HG02588 (cell line): ENCODE data around the gene RBBP8NL.

Experiments
- ATAC-seq: cut with Tn5 transposase; IDR thresholded peaks from one replicate; pipeline ENCODE4 v1.9.1; 2021; ENCODE audit warnings: mild to moderate bottlenecking, moderate library complexity; ENCODE audit not compliant: unreplicated experiment

The RBBP8NL gene

DNA sequence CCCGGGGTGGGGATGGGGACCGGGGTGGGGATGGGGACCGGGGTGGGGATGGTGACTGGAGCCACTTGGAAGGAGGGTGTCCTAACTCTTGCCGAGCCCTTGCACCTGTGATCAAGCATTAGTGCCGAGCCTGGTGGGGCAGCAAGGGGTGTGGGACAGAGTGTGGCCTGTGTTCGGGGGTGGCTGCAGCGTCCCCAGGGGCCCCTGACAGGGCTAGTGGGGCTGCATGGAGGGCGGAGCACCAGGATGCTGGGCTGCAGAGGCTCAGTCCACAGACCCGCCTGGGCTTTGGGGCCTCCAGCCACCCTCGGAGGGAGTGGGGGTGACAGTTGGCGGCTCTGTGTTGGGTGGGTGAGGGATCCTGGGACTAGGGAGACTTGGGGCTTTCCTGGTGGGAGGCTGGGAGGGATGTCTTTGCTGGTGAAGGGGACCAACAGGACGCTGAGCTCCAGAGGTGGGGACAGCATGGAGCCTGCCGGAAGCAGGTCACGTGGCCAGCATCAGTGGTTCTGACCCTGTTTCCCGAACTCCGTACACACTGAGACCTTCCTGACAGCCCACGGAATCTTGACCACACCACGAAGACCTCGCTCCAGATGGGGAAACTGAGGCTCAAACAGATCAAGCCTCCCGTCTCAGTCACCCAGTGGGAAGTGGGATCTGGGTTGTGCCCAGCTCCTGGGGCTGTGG lies 4.6 kb downstream of the RBBP8NL start:
- ATAC-seq, result no peak

DNA sequence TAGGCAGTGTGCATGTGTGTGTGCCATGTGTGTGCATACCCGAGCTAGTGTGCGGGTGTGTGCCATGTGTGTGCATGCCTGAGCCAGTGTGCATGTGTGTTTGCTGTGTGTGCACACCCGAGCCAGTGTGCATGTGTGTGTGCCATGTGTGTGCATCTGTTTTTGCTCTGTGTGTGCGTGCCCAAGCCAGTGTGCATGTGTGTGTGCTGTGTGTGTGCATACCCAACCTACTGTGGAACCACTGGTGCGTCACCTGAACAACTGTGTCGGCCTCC lies 5.7 kb downstream of the RBBP8NL start:
- no peak for ATAC-seq

DNA sequence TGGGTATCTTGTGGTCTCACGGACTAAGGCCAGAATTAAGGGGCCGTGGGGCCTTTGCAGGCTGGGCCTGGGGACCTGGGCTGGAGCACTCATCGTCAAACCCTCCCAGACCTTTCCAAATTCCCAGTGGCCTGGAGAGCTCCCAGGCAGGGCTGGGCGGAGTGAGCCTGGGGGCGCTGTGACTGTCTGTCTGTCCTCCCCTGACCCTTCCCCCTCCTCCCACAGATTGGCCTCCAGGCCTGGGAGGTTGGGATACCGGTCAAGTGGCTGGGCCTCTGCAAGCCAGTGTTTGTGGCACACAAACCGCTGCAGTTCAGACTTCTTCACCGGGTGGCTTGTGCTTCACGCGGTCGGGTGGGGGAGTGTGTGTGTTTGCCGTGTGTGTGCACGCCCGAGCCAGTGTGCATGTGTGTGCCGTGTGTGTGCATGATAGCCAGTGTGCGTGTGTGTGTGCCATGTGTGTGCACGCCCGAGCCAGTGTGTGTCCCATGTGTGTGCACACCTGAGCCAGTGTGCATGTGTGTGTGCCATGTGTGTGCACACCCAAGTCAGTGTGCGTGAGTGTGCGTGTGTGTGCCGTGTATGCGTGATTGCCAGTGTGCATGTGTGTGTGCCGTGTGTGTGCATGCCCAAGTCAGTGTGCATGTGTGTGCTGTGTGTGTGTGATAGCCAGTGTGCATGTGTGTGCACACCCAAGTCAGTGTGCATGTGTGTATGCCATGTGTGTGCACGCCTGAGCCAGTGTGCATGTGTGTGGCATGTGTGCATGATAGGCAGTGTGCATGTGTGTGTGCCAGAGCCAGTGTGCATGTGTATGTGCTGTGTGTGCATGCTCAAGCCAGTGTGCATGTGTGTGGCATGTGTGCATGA lies 6.3 kb downstream of the RBBP8NL start:
- ATAC-seq, result no peak

DNA sequence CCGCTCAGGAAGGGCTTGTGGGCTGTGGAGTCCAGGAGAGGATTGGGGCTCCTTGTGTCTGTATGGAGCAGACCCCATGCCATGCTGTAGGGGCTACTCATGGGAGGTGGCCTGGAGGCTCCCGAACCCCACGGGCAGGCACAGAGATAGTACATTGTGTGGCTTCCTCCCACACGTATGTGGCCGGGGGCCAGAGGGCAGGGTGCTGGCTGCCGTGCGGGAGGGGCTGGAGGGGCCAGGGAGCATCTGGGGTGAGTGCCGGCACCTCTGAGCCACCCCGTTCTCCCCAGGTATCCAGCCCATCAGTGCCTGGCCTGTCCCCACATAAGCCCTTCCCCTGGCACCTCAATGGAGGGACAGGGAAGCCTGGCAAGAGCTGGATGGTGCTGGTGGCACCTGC lies 7.6 kb downstream of the RBBP8NL start:
- ATAC-seq, result no peak

DNA sequence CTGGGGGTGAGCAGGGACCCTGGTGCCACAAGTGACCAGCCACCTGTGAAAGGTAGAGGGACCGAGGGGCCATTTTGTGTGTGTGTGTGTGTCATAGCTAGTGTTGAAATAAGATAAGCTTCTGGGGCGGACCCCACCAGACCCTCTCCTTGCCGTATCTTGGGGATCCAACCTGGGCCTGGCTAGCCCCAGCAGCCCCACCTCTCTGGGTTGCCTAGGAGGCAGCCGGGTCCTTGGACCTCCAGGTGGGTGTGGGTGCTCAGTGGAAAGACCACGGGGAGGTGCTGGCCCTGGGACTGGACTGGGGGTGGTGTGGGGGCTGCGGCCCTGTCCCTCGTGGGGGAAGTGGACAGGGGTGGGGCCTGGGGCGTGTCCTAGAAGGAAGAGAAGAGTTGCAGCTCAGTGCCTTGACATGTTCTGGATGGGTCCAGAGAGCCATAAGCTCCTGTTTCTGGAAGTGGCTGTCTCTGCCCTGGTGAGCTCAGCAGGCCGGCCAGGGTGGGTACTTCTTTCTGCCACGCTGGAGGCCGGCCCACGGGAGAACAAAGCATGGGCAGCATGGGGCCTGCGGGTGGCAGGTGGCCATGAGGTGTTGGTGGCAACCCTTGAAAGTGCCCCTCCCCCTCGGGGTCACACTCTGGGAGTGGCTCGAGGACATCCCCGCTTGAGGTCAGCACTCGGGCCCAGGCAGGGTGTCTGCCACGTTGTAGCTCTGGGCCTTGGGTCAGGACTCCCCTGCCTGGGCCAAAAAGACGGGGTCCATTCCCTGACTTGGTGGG lies 8.4 kb downstream of the RBBP8NL start:
- no peak for ATAC-seq

DNA sequence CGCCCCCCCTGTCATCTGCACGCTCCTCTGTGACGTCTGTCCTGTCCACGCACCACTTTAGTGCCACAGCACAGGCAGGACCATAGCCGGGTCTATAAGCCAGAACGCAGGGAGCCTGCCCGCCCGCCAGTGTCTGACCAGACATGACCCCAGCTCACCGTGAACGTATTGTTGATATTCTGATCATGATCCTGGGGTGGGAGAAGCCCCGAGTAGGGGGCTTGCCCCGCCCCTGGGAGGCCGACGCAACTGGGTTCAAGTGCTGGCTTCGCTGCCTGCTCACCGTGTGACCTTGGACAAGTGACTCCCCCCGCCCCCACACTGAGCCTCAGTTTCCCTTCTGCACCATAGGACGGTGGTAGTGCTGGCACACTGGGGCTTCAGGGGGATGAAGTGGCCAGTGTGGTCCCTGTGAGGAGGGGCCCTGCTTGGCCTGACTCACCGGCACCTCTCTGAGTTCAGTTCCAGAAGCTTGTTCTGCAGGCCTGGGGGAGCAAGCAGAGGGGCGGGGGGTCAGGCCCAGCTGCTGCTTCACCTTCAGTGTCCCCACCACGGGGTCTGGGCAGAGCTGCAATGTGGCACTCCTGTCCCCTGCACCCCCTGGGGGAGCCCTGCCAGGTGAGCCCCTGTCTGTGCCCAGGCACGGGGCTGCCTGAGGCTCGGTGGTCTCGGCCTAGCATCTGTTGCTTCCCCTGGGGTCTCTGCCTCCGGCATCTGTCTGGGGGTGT lies 9.2 kb downstream of the RBBP8NL start:
- ATAC-seq, result no peak

DNA sequence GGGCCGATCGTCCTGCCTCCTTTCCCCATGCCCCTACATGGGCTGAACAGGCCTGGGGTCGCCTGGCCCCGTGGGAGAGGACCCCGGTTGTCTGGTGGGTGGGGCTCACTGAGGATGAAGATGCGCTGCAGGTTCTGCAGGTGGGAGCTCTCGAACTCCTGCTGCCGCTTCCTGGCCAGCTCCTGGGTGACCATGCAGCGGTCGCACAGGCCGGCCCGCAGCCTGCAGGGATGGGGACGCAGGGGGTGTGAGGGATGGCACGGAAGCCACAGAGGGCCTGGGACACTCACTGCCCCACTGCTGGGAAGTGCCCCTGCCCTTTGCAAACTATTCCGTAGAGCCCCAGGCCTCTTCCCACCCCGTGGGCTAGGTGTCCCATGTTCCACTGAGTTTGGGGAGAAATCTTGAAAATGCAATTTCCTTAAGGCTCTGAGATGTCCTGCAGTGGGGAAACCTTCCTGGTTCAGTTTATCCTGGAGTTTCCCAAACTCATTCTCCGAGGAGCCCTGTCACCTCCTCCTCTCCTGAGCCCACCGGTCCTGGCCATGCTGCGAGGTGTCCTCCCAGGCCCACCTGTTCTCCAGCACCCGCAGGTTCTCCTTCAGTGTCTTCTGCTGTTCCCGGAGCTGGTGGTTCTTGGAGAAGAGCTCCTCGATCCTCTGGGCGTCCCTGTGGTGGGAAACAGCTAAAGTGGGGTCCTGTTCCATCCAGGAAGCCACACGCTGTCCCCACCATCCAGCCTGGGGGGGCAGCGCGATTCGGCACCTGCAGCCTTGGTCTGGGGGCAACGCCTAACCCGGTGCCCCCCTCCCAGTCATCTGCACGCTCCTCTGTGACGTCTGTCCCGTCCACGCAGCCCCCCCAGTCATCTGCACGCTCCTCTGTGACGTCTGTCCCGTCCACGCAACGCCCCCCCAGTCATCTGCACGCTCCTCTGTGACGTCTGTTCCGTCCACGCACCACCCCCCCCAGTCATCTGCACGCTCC lies 10.4 kb downstream of the RBBP8NL start:
- ATAC-seq, result no peak

DNA sequence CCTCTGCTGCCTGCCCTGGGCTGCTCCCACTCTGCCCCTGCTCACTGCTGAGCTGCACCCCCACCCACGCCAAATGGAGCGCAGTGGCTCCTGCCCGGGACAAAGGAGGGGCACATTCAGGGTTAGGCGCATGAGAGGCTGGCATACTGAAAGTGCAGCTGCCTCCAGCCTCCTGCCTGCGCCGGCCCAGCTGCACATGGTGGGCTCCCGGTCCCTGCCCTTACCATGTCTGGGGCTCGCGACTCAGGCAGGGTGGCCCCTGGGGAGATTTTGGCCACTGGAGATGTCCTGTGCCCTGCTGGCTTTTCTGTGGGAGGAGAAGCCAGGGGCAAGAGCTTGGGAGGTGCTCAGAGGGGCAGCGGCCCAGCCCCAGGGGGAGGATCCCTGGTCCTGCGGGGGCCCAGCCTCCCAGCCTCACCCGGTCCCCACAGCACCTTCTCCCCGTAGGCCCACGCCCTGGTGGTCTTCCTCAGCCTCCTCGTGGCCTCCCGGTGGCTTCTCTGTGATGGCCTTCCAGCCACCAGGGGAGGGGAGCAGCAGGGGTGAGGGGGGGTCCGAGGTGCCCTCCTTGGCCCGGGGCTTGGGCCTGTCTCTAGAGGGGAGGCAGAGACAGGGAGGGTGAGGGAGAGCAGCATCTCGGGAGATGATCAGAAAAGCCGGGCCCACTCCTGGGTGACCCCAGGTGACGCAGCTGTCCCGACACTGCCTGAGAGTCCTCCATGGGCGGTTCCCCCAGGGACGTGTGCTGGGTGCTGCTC lies 11.8 kb downstream of the RBBP8NL start:
- ATAC-seq, result no peak

DNA sequence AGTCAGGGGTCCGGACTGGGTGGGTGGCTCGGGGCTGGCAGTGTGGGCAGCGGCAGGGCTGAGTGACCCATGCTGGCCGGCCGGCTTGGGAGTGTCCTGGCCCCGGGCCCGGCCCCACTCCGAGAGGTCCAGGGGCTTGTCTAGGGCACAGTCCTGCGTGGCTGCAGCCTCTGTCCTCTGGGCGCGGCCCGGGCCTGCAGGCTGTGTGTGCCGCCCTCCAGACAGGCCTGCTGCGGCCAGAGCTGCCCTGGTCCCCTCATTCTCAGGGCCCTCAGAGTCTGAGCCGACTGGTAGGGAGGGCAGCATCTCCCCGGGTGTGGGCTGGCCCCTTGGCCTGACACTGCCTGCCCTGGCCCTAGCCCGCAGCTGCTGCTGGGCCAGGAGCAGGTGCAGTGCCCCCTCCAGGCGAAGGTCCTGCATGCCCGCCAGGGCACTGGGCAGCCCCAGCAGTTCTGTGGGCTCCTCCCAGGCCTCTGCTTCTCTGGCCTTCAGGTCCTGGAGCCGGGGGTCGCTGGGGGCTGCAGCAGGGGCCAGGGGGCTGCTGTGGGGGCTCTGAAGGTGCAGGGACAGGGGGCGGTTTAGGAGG lies 13.3 kb downstream of the RBBP8NL start:
- ATAC-seq, result no peak

DNA sequence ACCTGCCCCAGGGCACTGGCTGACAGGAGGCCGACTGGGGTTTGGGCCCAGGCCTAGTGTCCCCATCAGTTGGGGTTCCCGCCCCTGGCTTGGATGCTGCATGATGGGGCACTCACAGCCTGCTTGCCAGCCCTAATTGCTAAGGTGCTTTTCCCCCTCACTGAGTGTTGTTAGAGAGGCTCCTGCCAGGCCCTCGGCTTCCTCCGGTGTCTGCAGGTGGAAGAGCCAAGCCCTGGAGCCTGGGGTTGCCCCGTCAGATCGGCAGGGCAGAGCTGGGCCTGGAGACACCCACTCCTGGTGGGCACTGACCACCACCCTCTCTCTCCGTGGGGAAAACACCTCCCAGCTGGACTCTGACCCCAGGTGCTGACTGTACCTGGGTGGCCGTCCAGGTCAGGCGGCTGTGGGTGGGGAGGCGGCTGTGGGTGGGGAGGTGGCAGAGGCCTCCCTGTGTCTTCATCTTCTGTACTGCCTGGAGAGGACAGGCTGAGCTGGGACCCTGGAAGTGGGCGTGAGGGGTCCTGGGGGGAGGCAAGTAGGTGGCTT lies 14.2 kb downstream of the RBBP8NL start:
- ATAC-seq, result no peak

DNA sequence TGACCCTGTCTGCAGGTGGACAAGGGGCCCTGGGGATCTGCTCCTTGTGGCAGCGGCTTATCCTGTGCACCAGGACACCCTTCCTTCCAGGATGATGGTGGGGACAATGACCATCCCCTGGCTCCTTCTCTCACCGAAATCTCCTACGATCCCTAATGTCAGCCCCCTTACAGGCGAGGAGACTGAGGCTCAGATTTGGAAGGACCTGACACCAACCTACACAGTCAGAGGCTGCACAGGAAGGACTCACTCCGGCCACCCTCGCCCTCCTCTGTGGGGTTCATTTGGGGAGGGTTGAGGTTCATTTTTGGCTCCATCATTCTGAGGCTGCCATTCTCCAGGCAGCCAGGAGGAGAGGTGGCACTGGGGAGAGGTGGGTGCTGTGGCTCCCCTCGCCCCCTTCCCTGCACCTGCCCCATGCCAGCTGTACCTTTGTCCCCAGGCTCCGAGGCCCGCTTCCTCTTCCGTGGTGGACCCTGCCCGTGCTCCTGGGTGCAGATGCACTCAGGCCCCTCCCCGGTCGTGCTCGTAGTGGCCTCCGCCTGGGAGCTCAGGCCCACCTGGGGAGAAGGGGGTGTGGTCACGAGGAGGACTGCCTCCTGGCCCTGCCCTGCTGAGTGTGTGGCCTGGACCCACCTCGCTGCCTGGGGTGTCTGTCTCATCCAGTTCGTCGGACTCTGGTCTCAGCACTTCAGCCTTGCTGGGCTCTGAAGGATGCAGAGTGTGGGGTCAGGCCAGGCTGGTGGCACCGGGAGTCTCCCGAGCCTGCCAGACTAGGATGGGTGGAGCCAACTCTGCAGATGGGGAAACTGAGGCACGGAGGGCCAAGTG lies 14.9 kb downstream of the RBBP8NL start:
- ATAC-seq, result no peak

DNA sequence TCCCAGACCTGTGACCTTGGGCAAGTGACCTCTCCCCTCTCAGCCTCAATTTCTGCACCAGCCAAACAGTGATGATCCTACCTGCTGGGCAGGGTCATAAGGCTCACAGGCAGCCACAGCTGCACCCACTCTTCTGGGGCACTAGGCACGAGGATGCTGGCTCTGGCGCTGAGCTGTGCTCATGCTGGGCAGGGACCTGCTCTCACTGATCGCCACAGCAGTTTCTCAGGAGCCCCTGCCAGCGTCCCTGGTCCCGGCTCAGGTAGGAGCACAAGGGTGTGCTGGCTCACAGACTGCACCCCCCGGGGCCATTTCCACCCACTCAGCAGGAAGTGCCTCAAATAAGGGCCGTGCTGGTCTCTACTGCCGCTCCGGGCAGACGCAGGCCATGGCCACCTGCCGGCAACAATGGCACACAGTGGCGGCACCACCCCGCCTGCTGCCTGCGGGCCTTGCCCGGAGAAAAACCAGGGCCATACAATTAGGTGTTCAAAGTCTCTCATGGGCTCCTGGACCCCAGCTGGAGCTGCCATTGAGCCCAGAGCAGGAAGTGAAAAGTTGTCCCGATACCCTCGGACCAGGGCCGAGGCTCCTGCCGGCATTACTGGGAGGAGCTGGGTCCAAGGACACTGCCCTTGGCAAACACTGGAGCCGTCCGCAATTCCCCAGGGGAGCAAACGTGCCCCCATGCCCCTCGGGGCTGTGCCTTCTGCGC lies 15.7 kb downstream of the RBBP8NL start:
- ATAC-seq, result no peak

DNA sequence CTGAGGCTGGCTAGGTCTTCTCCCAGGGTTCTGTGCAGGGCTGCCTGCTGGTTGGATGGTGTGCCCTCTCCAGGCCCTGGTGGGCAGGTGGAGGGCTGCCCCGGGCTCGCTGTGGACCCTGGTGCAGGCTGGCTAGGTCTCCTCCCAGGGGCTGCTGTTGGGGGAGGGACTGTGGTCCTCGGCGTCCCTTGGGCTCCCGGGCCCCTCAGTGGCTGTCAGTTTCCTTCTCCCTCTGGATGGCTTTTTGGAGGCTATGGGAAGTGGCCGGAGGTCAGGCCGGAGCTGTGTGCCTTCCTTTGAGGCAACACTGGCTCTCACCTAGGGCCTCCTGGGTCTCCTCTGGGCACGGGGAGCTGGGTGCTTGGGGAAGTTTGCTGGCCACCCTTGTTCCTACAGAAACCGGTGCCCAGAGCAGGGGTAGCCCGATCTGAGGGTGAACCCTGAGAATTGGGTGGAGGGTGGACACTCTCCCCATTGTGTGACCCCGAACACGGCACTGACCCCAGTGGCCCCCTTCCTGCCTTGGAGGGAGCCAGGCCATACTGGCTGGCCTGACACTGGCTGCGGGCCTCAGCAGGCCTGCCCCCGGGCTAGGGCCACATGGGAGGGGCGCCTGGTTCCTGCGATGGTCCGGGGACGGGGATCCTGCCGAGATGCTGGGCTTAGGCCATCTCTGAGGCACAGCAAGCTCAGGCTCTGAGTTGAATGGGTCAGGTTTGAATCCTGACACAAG lies 16.4 kb downstream of the RBBP8NL start:
- no peak for ATAC-seq

DNA sequence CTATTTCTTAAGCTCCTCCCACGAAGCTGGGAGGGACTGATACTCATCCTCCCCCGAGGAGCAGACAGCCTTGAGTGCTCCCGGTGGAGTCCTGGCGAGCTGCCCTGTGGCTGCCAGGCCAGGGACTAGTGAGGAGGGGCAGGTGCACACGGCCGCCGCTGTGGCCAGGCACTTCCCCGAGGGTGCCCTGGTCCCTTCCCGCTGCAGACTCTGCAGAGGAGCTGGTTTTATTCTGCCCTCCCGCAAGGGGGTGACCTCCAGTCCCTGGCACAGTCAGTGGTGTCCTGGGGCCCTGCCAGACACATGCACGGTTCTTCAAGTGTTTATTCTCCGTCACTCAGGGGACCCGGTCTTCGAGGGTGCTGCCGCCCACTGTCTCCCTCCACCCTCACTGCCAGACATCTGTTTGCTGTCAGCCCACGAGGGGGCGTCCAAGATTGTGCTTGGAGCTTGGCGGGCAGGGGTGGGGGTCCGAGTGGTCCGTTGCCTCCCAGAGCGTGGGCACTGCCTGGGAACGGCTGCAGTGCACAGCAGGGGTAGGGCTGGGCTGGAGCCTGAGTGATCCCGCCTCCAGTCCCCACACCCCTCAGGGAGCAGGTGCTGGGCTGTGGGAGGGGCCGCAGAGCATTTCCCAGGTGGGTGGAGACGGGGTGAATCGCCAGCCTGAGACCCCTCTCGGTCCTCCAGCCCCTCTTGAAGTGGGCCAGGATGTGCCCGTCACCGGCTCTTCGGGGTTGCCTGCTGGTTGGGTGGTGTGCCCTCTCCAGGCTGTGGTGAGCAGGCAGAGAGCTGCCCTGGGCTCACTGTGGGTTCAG lies 17.2 kb downstream of the RBBP8NL start:
- no peak for ATAC-seq

DNA sequence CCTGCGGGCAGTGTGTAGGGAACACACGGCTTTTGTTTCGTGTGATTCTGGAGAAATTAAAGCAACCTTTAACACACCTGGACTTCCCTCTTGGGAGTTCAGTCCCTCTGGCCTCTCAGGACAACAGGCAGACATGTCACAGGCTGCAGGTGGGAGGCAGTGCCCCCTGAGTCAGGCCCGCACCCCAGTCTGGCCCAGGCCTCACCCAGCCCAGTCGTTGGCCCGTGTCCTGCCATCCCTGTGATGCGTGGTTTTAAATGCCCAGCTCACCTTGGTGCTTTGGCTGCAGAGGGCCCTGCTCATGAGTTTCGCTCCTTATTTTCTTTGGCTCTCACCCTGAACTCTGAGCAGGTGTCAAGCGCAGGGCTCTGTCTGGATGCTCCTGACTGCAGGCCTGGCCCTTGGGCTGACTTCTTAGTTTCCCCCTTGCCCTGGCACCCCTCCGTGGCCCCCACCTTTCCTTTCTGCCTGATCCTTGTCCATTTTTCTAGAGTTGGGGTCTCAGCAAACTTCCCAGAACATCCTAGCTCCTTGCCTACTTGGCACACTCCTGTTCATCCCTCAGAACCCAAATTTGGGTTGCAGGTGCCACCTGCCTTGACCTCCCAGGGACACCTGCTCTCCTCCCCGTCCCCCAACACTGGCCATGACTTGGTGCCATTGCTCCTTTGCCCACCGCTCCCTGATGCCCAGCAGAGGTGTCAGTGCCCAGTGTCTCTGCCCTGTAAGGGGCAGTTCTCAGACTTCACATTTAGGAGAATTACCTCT lies 18.1 kb downstream of the RBBP8NL start:
- ATAC-seq, result no peak
